Activated T-cell treated with anti-CD3 and anti-CD28 coated beads for 48 hours (primary cell): ENCODE data around the gene BCAP31.

ENCODE experiments used
- DNase-seq: peaks from one replicate; pipeline ENCODE4 v3.0.0-alpha.2; 2020; ENCODE audit warnings: low read depth

BCAP31 gene

GRCh38 chrX:153673428-153674218 is 50.6 kb downstream of the BCAP31 start, which contains the start of gene PNCK:
PNCK (minus strand) TSS chrX:153673813; CDS start chrX:153673076, 737 bp downstream.
- no peak for DNase-seq

- DNase-seq = no peak
Measured at GRCh38 chrX:153672531-153673427, 51.4 kb downstream of the BCAP31 start.

GRCh38 chrX:153671589-153672530 is 52.3 kb downstream of the BCAP31 start:
- DNase-seq = no peak

GRCh38 chrX:153670748-153671588 is 53.2 kb downstream of the BCAP31 start:
- no peak for DNase-seq

- DNase-seq = no peak
Measured at GRCh38 chrX:153669901-153670731, 54.1 kb downstream of the BCAP31 start.

- DNase-seq = peak; percentile 32
Measured at GRCh38 chrX:153669174-153669890, 54.9 kb downstream of the BCAP31 start.

- DNase-seq = no peak
Measured at GRCh38 chrX:153668423-153669173, 55.6 kb downstream of the BCAP31 start.

GRCh38 chrX:153667956-153668396 is 56.2 kb downstream of the BCAP31 start:
- peak; percentile 71 for DNase-seq

- no peak for DNase-seq
Measured at GRCh38 chrX:153667281-153667955, 56.8 kb downstream of the BCAP31 start.

- DNase-seq = no peak
Measured at GRCh38 chrX:153665726-153666306, 58.4 kb downstream of the BCAP31 start.

- peak; percentile 29 for DNase-seq
Measured at GRCh38 chrX:153662266-153662665, 61.9 kb downstream of the BCAP31 start.

GRCh38 chrX:153659268-153659667 is 64.9 kb downstream of the BCAP31 start:
- DNase-seq = no peak

- no peak for DNase-seq
Measured at GRCh38 chrX:153657161-153657560, 67.0 kb downstream of the BCAP31 start.

GRCh38 chrX:153653556-153653955 is 70.6 kb downstream of the BCAP31 start:
- no peak for DNase-seq

GRCh38 chrX:153651540-153652079 is 72.6 kb downstream of the BCAP31 start:
- DNase-seq = no peak

GRCh38 chrX:153650959-153651358 is 73.2 kb downstream of the BCAP31 start:
- DNase-seq = no peak
